ENCODE data around the gene CNOT2. TPM values are rescaled to one million over a fixed set of nuclear protein-coding genes. Genes with fewer than 3 reads are reported as not detected.
A peak's percentile ranks its signal among the peaks of the same experiment; 100 is the strongest.

The CNOT2 gene
- total and polyA plus RNA-seq, 2 experiments from 2014 or later: 67.3 to 158 TPM

DNA sequence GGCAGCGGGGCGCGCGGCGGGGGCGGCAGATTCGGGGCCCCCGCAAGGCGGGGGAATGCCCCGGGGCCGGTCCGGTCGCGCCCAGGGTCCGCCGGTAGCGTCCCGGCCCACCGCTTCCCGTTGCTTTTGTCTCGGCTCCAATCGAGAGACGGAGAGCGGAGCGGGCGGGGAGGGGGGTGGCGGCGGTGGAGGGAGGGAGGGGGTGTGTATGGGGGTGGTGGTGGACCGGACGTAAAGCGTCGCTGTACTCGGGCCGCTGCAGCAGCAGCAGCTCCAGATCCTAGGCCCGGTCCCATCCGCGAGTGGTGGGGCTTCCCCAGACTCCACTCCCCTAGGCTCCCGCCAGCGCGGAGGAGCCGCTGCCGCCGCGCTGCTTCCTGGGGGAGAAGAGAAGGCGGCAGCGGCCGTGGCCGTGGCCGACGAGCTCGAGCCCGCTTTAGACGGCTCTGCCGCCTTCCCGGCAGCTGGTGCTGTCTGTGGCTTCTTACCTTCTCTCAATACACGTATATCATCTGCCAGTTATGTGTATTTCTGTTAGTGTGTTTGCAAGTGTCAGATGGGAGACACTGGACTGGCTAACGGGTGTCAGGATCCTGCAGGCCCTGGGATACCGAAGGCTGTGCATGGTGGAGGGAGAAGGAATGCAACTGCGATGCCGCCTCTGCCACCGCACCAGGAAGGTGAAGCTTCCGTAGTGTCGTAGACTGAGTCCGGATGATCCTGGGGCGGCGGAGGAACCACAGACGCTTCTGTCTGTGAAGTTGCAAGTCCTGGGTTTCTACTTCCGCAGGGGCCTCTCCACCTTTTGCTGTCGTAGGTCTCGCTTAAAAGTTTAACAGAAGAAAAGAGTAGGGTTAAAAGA lies 508 bp downstream of the CNOT2 start:
- H3K9me3 ChIP-seq (ENCODE audit: low read depth): no peaks in the 10 kb centered on the region
- no peaks in the 10 kb centered on the region for H3K9me2 ChIP-seq (replicated peaks; ENCODE audit: insufficient read depth)
- TF ChIP-seq EZH2phosphoT487 (IDR thresholded peaks at IDR 0.05; ENCODE audit: low read depth, severe bottlenecking, unreplicated experiment) (no peak), EZH2 (IDR thresholded peaks at IDR 0.05; ENCODE audit: borderline replicate concordance) (no peak)
- TF ChIP-seq, protein P1, sequence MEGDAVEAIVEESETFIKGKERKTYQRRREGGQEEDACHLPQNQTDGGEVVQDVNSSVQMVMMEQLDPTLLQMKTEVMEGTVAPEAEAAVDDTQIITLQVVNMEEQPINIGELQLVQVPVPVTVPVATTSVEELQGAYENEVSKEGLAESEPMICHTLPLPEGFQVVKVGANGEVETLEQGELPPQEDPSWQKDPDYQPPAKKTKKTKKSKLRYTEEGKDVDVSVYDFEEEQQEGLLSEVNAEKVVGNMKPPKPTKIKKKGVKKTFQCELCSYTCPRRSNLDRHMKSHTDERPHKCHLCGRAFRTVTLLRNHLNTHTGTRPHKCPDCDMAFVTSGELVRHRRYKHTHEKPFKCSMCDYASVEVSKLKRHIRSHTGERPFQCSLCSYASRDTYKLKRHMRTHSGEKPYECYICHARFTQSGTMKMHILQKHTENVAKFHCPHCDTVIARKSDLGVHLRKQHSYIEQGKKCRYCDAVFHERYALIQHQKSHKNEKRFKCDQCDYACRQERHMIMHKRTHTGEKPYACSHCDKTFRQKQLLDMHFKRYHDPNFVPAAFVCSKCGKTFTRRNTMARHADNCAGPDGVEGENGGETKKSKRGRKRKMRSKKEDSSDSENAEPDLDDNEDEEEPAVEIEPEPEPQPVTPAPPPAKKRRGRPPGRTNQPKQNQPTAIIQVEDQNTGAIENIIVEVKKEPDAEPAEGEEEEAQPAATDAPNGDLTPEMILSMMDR (IDR thresholded peaks at IDR 0.05; ENCODE audit: poor library complexity): no peak
- H3K27me3 ChIP-seq: no peaks in the 10 kb centered on the region
- WGBS (ENCODE audit: low lambda C conversion rate, missing lambda C conversion rate): 2% methylated on average over 51 of the region's 70 CpGs
- H3K36me3 ChIP-seq (replicated peaks; ENCODE audit: insufficient read depth, low read depth): no peaks in the 10 kb centered on the region
- peaks cover 19% of the 10 kb centered on the region for H3K4me1 ChIP-seq (ENCODE audit: insufficient read depth)
- peaks cover 79% of the 10 kb centered on the region for H3K79me2 ChIP-seq
- peak overlapping the region; percentile 88 for H2AFZ ChIP-seq
- peak overlapping the region; percentile 82 for H3K4me2 ChIP-seq
- peaks cover 37% of the 10 kb centered on the region for H4K20me1 ChIP-seq (ENCODE audit: insufficient read depth, poor library complexity, severe bottlenecking)
- peak overlapping the region; percentile 90 for H3K4me3 ChIP-seq
- peak; percentile 85 for DNase-seq (ENCODE audit: low spot score)
- peak overlapping the region; percentile 100 for H3K27ac ChIP-seq

DNA sequence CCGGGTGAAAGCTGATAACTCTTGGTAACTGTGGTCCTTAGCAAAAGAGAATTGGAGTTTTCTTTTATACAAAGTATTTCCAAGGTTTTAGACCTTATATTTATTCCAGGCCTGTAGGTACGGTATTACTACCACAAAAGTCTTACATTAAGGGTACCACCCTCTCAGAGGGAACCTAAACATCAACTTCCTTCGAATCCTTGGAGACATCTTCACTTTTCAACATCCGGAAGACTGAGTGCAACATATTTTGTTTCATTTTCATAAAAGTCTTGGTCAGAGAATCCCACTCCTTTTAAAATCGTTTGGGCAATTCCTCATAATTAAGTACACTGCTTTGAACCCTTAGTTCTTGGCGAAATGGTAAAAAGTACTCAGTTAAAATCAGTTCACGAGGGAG lies 1.2 kb downstream of the CNOT2 start:
- H3K9me3 ChIP-seq (ENCODE audit: low read depth): no peaks in the 10 kb centered on the region
- H3K27ac ChIP-seq: peak overlapping the region; percentile 100
- peak overlapping the region; percentile 82 for H3K4me2 ChIP-seq
- TF ChIP-seq, protein P1 (IDR thresholded peaks at IDR 0.05; ENCODE audit: poor library complexity): no peak
- no peak for TF ChIP-seq EZH2phosphoT487 (IDR thresholded peaks at IDR 0.05; ENCODE audit: low read depth, severe bottlenecking, unreplicated experiment)
- no peaks in the 10 kb centered on the region for H3K27me3 ChIP-seq
- peaks cover 85% of the 10 kb centered on the region for H3K79me2 ChIP-seq
- peak overlapping the region; percentile 88 for H2AFZ ChIP-seq
- H3K36me3 ChIP-seq (replicated peaks; ENCODE audit: insufficient read depth, low read depth): no peaks in the 10 kb centered on the region
- WGBS (ENCODE audit: low lambda C conversion rate, missing lambda C conversion rate): 15% methylated on average over 7 of the region's 7 CpGs
- no peaks in the 10 kb centered on the region for H3K9me2 ChIP-seq (replicated peaks; ENCODE audit: insufficient read depth)
- peaks cover 43% of the 10 kb centered on the region for H4K20me1 ChIP-seq (ENCODE audit: insufficient read depth, poor library complexity, severe bottlenecking)
- H3K4me1 ChIP-seq (ENCODE audit: insufficient read depth): peaks cover 25% of the 10 kb centered on the region
- peak overlapping the region; percentile 90 for H3K4me3 ChIP-seq
- DNase-seq (ENCODE audit: low spot score): no peak

DNA sequence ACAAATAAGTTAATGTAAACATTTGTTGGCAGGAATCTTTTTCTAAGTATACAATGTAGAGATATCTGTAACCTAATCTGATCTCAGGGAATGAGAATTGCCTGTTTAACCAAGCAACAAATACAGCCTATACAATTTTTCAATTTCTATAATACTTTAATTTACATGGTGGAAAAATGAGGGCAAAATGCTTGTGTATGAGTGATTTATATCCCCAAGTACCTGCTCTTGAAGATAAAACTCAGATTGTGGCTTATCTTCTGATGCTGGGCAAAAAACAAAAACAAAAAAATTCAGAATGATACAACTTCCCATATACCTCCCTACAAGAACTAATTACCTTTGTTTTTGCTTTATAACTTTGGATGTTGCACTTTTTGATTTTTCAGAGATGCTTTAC lies 2.2 kb downstream of the CNOT2 start:
- Histone ChIP-seq H3K4me2 (peak overlapping the region; percentile 82), H3K79me2 (peaks cover 89% of the 10 kb centered on the region)

More for the DNA sequence above, 2.2 kb downstream of the CNOT2 start:
- Histone ChIP-seq H3K27ac (no peak overlapping the region), H3K9me2 (replicated peaks; ENCODE audit: insufficient read depth) (no peaks in the 10 kb centered on the region), H3K27me3 (no peaks in the 10 kb centered on the region), H2AFZ (no peak overlapping the region), H3K9me3 (ENCODE audit: low read depth) (no peaks in the 10 kb centered on the region), H3K4me1 (ENCODE audit: insufficient read depth) (peaks cover 29% of the 10 kb centered on the region), H3K4me3 (peak overlapping the region; percentile 90), H3K36me3 (replicated peaks; ENCODE audit: insufficient read depth, low read depth) (no peaks in the 10 kb centered on the region), H4K20me1 (ENCODE audit: insufficient read depth, poor library complexity, severe bottlenecking) (peaks cover 54% of the 10 kb centered on the region)
- TF ChIP-seq, protein P1 (IDR thresholded peaks at IDR 0.05; ENCODE audit: poor library complexity): no peak
- TF ChIP-seq EZH2phosphoT487 (IDR thresholded peaks at IDR 0.05; ENCODE audit: low read depth, severe bottlenecking, unreplicated experiment) (no peak), EZH2 (IDR thresholded peaks at IDR 0.05; ENCODE audit: borderline replicate concordance) (no peak)
- DNase-seq (ENCODE audit: low spot score): no peak
